ENCODE measurements around the gene TMEM156. TPM values are rescaled to one million over a fixed set of nuclear protein-coding genes. Genes with fewer than 3 reads are reported as not detected.

TMEM156 gene
- total and polyA plus RNA-seq, 10 of the 15 experiments (the other 5 are each of a cell fraction or from before 2014, with no cell fraction given): 20.8 to 48.3 (median 32.7) TPM

GRCh38 chr4:38995660-38996005, 36.6 kb downstream of the TMEM156 start:
- in situ Hi-C loops (cut with MboI): no loop called here
- WGBS (ENCODE audit: insufficient coverage, insufficient replicate concordance, low lambda C conversion rate, missing lambda C conversion rate): 100% methylated on average over 2 of the region's 2 CpGs
- Histone ChIP-seq H3K9me3 (replicated peaks; ENCODE audit: control insufficient read depth, insufficient read depth, low read length) (peaks cover 7% of the 10 kb centered on the region; the same call in 2 of the 3 replicates), H3K9ac (ENCODE audit: control insufficient read depth, insufficient read depth, low read length) (no peak overlapping the region), H3K4me3 (no peak overlapping the region), H3K79me2 (ENCODE audit: control insufficient read depth, insufficient read depth, low read length) (no peaks in the 10 kb centered on the region; the same call in 1 of the 2 replicates), H3K27me3 (replicated peaks in 1 of 2; ENCODE audit: control insufficient read depth in 2 of 2, insufficient read depth in 2 of 2, low read length in 1 of 2) (no peaks in the 10 kb centered on the region), H3K4me1 (ENCODE audit: control insufficient read depth, insufficient read depth, low read length) (peaks cover 5% of the 10 kb centered on the region; the same call in 1 of the 2 replicates), H4K20me1 (ENCODE audit: control insufficient read depth, insufficient read depth) (no peaks in the 10 kb centered on the region), H2AFZ (ENCODE audit: control insufficient read depth, low read depth, low read length) (no peak overlapping the region), H3K4me2 (ENCODE audit: control insufficient read depth, insufficient read depth) (no peak overlapping the region), H3K27ac (ENCODE audit: control insufficient read depth, insufficient read depth) (no peak overlapping the region), H3K36me3 (ENCODE audit: control insufficient read depth in 2 of 2, insufficient read depth in 2 of 2, low read length in 1 of 2) (peaks cover 2 to 23% of the 10 kb centered on the region in 2 experiments; a peak in 3 of 4 replicates)
- ChIA-PET POLR2A (no interaction called here), CTCF (interaction anchor here (1.1 kb wide), 1 partner anchor 93 kb away, joined by 3 read pairs; no protein-coding TSS in a partner anchor), RAD21 (ENCODE audit: unreplicated experiment) (no interaction called here), SMC1A (ENCODE audit: uncharacterized antibody, unreplicated experiment) (no interaction called here)
- intact Hi-C loops (cut with micrococcal nuclease; ENCODE audit: unreplicated experiment): no loop called here
- FAIRE-seq: no peak
- no TSS peak for BruUV-seq (replicated peaks)
- no peak for TF ChIP-seq SMARCA5 (IDR thresholded peaks at IDR 0.05)
- TF ChIP-seq NFYB (IDR thresholded peaks at IDR 0.05; ENCODE audit: insufficient read depth, low read depth, low read length): no peak
- TF ChIP-seq, protein P1, sequence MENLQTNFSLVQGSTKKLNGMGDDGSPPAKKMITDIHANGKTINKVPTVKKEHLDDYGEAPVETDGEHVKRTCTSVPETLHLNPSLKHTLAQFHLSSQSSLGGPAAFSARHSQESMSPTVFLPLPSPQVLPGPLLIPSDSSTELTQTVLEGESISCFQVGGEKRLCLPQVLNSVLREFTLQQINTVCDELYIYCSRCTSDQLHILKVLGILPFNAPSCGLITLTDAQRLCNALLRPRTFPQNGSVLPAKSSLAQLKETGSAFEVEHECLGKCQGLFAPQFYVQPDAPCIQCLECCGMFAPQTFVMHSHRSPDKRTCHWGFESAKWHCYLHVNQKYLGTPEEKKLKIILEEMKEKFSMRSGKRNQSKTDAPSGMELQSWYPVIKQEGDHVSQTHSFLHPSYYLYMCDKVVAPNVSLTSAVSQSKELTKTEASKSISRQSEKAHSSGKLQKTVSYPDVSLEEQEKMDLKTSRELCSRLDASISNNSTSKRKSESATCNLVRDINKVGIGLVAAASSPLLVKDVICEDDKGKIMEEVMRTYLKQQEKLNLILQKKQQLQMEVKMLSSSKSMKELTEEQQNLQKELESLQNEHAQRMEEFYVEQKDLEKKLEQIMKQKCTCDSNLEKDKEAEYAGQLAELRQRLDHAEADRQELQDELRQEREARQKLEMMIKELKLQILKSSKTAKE (IDR thresholded peaks at IDR 0.05; ENCODE audit: low read depth, poor library complexity, severe bottlenecking): no peak
- TF ChIP-seq ZBTB40 (IDR thresholded peaks at IDR 0.05; ENCODE audit: borderline replicate concordance): no peak
- no peak for TF ChIP-seq BCLAF1 (IDR thresholded peaks at IDR 0.05)
- TF ChIP-seq, protein P2, sequence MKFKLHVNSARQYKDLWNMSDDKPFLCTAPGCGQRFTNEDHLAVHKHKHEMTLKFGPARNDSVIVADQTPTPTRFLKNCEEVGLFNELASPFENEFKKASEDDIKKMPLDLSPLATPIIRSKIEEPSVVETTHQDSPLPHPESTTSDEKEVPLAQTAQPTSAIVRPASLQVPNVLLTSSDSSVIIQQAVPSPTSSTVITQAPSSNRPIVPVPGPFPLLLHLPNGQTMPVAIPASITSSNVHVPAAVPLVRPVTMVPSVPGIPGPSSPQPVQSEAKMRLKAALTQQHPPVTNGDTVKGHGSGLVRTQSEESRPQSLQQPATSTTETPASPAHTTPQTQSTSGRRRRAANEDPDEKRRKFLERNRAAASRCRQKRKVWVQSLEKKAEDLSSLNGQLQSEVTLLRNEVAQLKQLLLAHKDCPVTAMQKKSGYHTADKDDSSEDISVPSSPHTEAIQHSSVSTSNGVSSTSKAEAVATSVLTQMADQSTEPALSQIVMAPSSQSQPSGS (IDR thresholded peaks at IDR 0.05; ENCODE audit: low read length): no peak
- ATAC-seq: no peak
- DNase-seq (ENCODE audit: low read depth, low spot score): no peak

All from GM12878 (cell line).